ENCODE measurements around the gene CSTF1.

DNA sequence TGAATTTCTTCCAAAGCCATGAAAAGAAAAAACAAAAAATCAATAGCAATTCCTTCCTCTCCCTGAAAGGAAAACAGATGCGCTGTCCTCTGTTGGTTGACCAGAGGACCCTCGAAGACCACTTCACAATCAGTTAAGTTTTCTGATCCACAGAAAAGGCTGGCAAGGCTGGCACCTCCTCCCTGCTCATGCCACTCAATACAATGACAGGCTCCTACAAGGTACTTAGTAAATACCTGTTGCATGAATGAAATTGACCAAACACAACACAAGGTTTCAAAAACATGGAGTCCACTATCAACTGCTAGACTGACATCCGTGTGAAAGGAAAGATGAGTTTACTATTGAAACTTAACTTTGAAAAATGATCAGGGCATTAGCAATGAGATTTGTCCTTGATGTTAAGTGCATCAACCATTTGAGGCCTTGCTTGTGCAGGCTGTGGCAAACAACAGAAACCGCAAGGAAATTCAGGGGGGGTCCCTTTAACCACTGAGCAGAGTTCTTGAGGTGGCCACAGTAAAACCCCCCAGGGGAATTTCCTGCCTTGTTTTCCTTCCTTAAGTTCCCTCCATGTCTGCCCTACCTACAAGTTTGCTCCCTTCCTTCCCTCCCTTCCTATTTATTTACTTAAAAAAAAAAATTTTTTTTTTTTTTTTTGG, 48.0 kb downstream of the CSTF1 start:
- TF ChIP-seq TAF1 (IDR thresholded peaks at IDR 0.05; ENCODE audit: low read depth) (no peak), TEAD4 (IDR thresholded peaks at IDR 0.05) (no peak), EP300 (IDR thresholded peaks at IDR 0.05; ENCODE audit: borderline replicate concordance) (no peak)
- TF ChIP-seq, protein P1, sequence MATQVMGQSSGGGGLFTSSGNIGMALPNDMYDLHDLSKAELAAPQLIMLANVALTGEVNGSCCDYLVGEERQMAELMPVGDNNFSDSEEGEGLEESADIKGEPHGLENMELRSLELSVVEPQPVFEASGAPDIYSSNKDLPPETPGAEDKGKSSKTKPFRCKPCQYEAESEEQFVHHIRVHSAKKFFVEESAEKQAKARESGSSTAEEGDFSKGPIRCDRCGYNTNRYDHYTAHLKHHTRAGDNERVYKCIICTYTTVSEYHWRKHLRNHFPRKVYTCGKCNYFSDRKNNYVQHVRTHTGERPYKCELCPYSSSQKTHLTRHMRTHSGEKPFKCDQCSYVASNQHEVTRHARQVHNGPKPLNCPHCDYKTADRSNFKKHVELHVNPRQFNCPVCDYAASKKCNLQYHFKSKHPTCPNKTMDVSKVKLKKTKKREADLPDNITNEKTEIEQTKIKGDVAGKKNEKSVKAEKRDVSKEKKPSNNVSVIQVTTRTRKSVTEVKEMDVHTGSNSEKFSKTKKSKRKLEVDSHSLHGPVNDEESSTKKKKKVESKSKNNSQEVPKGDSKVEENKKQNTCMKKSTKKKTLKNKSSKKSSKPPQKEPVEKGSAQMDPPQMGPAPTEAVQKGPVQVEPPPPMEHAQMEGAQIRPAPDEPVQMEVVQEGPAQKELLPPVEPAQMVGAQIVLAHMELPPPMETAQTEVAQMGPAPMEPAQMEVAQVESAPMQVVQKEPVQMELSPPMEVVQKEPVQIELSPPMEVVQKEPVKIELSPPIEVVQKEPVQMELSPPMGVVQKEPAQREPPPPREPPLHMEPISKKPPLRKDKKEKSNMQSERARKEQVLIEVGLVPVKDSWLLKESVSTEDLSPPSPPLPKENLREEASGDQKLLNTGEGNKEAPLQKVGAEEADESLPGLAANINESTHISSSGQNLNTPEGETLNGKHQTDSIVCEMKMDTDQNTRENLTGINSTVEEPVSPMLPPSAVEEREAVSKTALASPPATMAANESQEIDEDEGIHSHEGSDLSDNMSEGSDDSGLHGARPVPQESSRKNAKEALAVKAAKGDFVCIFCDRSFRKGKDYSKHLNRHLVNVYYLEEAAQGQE (IDR thresholded peaks at IDR 0.05; ENCODE audit: low read depth), result no peak
